Stimulated activated effector memory CD8-positive, alpha-beta T cell treated with anti-CD3 and anti-CD28 coated beads, Interleukin-12 subunit alpha, Interleukin-12 subunit beta, amount 100 ng/mL, for 72 hours (primary cell): Measurements from ENCODE around the gene EXOC2.
"Not testable (repeated sequence)": the region's sequence is repeated elsewhere in the genome, so short reads cannot be mapped to it uniquely, and the experiment has no call there.

Experiments used
- ATAC-seq: fragments of 150-1000 bp; cut with Tn5 transposase; 2 replicates; pipeline ENCODE4 v1.10.0; 2021
- DNase-seq, 2 donors: peaks; one replicate each; pipeline ENCODE4 v3.0.0; 2021 to 2022; ENCODE audit warnings: low spot score in 2 of 2
- H3K27ac Mint-ChIP-seq: one replicate; pipeline ENCODE4 v1.8.0; 2022; ENCODE audit warnings: mild to moderate bottlenecking, mixed read lengths
- H3K36me3 Mint-ChIP-seq: one replicate; pipeline ENCODE4 v1.8.0; 2022; ENCODE audit warnings: mild to moderate bottlenecking, mixed read lengths
- H3K4me1 Mint-ChIP-seq: one replicate; pipeline ENCODE4 v1.8.0; 2022; ENCODE audit warnings: mixed read lengths
- H3K4me3 Mint-ChIP-seq: one replicate; pipeline ENCODE4 v1.8.0; 2022; ENCODE audit warnings: mild to moderate bottlenecking, mixed read lengths
- H3K9me3 Mint-ChIP-seq: one replicate; pipeline ENCODE4 v1.8.0; 2022; ENCODE audit warnings: mixed read lengths

EXOC2 gene

DNA sequence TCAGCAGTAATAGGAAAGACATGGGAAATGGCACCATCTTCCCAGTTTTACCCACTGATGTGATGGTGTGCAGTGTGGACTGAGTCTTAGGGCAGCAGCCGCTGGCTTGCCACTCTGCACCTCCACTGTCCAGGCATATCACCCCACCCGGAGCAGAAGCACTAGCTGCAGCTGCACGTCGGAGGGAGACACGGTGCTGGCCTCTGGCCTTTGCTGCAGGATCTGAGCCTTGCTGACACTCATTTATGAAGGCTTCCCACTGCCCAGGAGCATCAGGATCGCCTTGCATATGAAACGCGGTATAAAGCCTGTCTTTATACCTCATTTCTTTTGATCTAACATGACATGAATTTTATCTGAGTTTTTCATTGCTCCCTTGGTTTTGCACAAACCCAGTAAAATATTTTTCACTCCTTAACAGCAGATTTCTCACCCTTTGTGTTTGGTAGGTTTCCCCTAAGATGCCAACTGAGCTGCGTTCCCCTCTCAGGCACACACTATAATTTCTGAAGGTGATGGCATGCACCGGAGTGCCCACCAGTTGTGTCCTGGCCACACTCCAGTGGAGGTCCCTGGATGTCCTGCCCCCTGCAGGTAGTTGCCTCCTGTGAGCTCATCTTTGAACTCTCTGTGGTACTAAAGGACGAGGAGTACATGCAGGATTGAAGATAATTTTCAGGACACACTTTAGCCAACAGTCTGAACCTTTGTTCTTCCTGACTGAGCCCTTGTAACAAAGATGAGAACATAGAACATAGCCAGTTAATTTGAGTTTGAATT lies 9.0 kb upstream of the EXOC2 start:
- H3K36me3 Mint-ChIP-seq = no peaks in the 10 kb centered on the region
- no peaks in the 10 kb centered on the region for H3K4me1 Mint-ChIP-seq
- no peaks in the 10 kb centered on the region for H3K9me3 Mint-ChIP-seq
- DNase-seq (no peak), ATAC-seq (no peak)
- H3K27ac Mint-ChIP-seq = no peak overlapping the region
- H3K4me3 Mint-ChIP-seq = no peak overlapping the region

DNA sequence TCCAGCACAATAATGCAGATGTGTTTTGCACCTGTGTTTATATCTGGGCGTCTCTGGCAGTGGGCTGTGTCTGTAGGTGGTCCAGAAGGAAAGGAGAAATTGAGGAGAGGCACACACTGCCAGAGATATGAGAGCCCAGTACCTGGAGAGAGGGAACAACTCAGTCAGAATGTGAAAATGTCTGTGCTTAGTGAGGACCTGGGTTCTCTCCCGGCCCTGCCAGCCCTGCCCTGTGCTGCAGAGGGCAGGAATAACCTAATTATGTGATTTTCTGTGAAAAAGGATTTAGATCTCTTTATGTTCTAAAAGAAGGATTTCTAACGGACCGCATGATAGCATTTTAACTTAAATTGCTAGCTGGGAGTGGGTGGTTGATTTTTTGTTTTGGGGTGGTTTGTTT lies 8.3 kb upstream of the EXOC2 start:
- H3K36me3 Mint-ChIP-seq = no peaks in the 10 kb centered on the region

DNA sequence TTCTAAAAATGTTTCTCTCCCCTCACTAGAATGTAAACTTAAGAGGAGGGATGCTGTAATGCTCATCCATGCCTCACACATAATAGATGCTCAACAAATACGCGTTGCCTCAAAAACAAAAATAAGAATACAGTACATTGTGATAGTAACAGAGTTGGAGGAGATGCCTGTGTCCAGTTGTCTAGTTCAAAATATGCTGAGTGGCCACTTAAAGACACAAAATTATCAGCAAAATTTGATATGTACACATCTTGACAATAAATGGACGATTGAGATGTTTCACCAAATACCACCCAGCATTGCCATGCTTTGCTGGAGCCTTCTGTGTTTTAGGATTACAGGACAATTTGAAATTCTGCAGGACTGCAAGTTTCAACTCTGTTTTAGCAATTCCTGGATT lies 7.6 kb upstream of the EXOC2 start:
- Mint-ChIP-seq H3K27ac (no peak overlapping the region), H3K4me1 (no peaks in the 10 kb centered on the region), H3K4me3 (no peak overlapping the region), H3K9me3 (no peaks in the 10 kb centered on the region), H3K36me3 (no peaks in the 10 kb centered on the region)
- no peak for ATAC-seq
- DNase-seq = no peak

More for the DNA sequence above, 8.3 kb upstream of the EXOC2 start:
- Mint-ChIP-seq H3K4me3 (no peak overlapping the region), H3K9me3 (no peaks in the 10 kb centered on the region), H3K27ac (no peak overlapping the region), H3K4me1 (no peaks in the 10 kb centered on the region)
- ATAC-seq (no peak), DNase-seq (no peak)

DNA sequence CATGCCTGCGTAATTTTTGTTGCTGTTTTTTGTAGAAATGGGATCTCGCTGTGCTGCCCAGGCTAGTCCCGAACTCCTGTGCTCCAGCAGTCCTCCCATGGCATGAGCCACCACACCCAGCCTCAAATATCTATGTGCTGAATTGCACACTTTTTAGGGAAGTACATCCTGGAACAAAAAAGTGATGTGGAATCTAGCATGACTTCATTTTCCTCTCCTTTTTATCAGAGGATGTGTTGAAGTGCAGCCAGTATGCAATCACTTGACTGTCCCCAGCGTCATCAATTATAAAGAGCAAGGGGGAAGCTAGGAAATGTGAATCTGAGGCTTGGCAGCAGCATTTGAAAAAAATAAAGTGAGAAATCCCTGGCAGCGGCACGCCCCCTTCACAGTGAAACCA lies 6.4 kb upstream of the EXOC2 start:
- Mint-ChIP-seq H3K4me1 (no peaks in the 10 kb centered on the region), H3K27ac (no peak overlapping the region)
- ATAC-seq = no peak

DNA sequence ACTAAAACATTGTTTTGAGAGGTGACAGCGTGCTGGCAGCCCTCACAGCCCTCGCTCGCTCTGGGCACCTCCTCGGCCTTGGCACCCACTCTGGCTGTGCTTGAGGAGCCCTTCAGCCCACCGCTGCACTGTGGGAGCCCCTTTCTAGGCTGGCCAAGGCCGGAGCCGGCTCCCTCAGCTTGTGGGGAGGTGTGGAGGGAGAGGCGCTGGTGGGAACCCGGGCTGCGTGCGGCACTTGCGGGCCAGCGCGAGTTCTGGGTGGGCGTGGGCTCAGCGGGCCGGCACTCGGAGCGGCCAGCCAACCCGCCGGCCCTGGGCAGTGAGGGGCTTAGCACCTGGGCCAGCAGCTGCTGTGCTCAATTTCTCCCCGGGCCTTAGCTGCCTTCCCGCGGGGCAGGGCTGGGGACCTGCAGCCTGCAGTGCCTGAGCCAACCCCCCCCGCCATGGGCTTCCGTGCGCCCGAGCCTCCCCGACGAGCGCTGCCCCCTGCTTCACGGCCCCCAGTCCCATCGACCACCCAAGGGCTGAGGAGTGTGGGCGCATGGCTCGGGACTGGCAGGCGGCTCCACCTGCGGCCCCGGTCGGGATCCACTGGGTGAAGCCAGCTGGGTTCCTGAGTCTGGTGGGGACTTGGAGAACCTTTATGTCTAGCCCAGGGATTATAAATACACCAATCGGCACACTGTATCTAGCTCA lies 1.6 kb upstream of the EXOC2 start:
- peak overlapping the region; percentile 92 for H3K4me3 Mint-ChIP-seq
- not testable (repeated sequence) for H3K9me3 Mint-ChIP-seq, ATAC-seq, H3K36me3 Mint-ChIP-seq, DNase-seq, H3K27ac Mint-ChIP-seq
- peaks cover 28% of the 10 kb centered on the region for H3K4me1 Mint-ChIP-seq

More for the DNA sequence above, 6.4 kb upstream of the EXOC2 start:
- DNase-seq = no peak
- Mint-ChIP-seq H3K36me3 (no peaks in the 10 kb centered on the region), H3K9me3 (no peaks in the 10 kb centered on the region), H3K4me3 (no peak overlapping the region)

DNA sequence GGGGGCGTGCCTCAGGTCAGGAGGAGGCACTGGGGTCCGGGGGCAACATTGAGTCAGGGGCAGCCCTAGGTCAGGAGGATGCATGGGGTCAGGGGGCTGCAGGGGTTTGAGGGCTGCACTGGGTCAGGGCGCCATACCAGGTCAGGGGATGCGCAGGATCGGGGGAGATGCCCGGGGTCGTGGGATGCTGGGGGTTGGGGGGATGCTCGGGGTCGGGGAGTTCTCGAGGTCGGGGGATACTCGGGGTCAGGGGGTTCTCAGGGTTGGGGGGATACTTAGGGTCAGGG lies 727 bp upstream of the EXOC2 start:
- DNase-seq (no peak), ATAC-seq (no peak)
- H3K36me3 Mint-ChIP-seq = peaks cover 11% of the 10 kb centered on the region
- H3K4me3 Mint-ChIP-seq = peak overlapping the region; percentile 92
- no peaks in the 10 kb centered on the region for H3K9me3 Mint-ChIP-seq
- peak overlapping the region; percentile 87 for H3K27ac Mint-ChIP-seq
- H3K4me1 Mint-ChIP-seq = peaks cover 28% of the 10 kb centered on the region

DNA sequence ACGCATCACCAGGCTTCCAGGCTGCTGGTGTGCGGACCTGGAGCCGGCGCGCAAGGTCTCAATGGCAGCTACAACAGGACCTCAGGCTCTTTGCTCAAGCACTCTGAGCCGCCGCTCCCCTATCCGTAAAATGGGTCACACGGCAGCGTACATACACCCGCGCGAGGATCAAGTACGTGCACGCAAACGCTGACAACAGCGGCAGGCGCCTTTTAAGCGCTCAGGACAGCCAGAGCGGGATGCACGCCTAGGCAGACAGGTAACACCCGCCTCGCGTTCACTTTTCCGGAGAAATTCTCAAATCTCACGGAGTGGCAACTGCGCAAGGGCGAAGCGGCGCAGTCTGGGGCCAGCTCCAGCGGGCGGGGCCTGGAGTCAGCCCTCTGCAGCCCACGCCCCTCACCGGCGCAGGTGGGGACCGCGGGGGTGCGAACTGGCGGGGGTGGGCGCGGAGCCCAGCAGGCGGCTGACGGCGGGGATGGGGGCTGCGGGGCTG lies 535 bp downstream of the EXOC2 start:
- Mint-ChIP-seq H3K36me3 (peaks cover 11% of the 10 kb centered on the region), H3K4me1 (peaks cover 28% of the 10 kb centered on the region), H3K4me3 (peak overlapping the region; percentile 92), H3K9me3 (no peaks in the 10 kb centered on the region), H3K27ac (peak overlapping the region; percentile 87)
- ATAC-seq = peak; percentile 91
- DNase-seq = peak; percentile 49 to 88

DNA sequence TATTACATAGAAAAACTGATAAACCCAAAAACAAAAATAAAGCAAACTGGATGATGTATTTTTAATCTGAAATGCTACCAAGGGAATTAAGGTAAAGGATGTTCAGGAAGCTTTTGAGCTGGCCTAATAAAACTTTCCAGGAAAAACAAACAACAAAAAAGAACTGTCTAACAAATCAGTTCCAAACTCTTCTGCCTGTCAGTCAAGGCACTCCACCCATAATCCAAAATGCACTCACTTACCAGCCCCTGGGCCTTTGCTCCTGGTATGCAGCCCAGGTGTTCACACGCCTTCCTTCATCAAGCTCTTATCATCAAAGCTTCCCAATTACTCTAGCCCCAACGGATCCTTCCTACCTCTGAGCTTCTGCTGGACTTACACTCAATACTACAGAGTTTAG lies 3.7 kb downstream of the EXOC2 start:
- no peak for ATAC-seq
- H3K4me3 Mint-ChIP-seq = no peak overlapping the region
- peaks cover 22% of the 10 kb centered on the region for H3K36me3 Mint-ChIP-seq
- H3K27ac Mint-ChIP-seq = no peak overlapping the region
- DNase-seq = no peak
- H3K4me1 Mint-ChIP-seq = peaks cover 40% of the 10 kb centered on the region
- no peaks in the 10 kb centered on the region for H3K9me3 Mint-ChIP-seq

DNA sequence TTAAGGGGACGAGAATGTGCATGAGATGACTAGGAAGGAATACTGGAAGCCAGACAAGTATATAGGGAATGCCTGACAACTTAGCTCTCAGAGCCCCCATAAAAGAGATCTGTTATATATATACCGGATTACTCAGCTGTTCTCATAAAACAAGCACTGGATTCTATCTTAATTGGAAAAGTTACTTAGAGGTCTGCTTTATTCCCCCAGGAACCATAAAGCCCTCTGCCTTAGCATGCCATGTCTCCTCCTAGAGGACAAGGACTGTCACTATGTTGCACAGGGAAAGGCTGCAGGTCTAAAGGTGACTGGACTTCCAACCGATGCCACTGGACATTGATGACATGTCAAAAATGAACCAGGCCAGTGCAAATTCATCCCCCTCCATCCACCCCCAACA lies 6.4 kb downstream of the EXOC2 start:
- ATAC-seq (no peak), DNase-seq (no peak)
- Mint-ChIP-seq H3K4me3 (no peak overlapping the region), H3K36me3 (peaks cover 18% of the 10 kb centered on the region), H3K4me1 (peaks cover 45% of the 10 kb centered on the region), H3K9me3 (no peaks in the 10 kb centered on the region), H3K27ac (no peak overlapping the region)

DNA sequence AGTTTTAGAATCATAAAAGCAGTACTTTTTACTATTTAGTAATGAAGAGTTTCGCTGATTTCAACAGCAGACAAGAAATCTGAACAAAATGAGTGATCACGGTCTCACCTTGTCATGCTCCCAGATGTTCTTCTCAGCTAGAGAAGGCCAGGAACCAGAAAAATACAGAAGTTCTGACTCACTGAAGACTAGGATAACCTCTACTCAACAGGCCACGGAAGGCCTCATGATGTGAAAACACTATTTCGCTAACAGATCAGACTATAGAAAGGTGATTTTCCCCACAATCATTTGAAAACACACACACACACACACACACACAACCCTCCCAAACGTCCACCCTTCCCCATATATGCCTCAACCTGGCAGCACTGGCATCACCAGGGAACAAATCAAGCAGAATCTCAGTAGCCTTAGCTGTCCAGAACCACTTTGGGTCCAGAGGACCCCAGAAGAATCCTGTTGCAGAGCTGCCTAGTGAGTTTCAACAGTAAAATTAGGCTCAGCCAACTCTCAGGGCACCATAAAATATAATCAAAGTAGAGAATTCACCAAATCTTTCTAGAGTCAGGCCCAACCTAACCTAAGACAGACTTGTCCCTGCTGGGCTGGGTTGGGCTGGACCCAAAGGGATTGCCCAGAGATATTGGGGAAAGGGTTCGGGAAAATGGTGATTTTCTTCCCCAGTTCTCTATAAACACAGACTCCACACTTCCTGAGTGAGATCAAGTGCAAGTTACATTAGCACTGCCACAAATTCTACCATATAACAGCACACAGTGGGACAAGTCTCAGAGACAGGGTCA lies 7.9 kb downstream of the EXOC2 start:
- ATAC-seq (peak; percentile 99), DNase-seq (peak in 1 of 2 donors; percentile 68)
- peaks cover 52% of the 10 kb centered on the region for H3K4me1 Mint-ChIP-seq
- H3K27ac Mint-ChIP-seq = peak overlapping the region; percentile 86
- H3K4me3 Mint-ChIP-seq = peak overlapping the region; percentile 56
- H3K36me3 Mint-ChIP-seq = peaks cover 17% of the 10 kb centered on the region
- no peaks in the 10 kb centered on the region for H3K9me3 Mint-ChIP-seq

DNA sequence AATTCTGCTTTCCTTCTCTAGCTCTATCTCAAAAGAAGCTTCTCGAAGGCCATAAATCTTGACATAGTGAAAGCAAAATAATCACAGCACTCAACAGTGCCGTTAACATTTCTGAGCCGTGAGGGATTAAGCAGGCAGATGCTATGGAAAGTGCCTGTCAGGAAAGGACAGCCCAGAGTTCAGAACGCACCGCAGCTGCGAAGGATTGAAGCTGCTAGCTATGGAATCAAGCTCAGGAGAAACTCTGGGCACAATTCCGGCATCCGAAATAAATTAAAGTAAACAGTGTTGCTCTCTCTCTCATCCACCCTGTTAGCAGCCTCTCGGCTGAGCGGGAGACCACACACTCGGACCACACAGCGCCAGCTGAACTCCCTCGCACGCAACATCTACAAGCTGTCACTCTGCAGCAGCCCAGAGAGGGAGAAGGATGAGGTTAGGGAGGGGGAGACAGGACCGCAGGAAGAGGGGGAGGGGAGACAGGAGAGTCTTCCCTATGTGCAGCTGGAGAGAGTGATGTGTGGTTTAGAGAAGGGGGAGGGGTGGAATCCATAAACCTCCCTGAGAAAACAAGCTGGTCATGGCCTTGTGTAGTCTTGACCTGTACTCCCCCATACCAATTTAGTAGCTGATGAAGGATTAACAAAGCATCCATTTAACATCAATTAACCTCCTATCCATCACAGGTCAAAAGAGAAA lies 9.0 kb downstream of the EXOC2 start:
- H3K4me1 Mint-ChIP-seq = peaks cover 53% of the 10 kb centered on the region
- peak overlapping the region; percentile 62 for H3K27ac Mint-ChIP-seq
- H3K4me3 Mint-ChIP-seq = peak overlapping the region; percentile 45
- H3K9me3 Mint-ChIP-seq = no peaks in the 10 kb centered on the region
- DNase-seq (no peak), ATAC-seq (no peak)
- H3K36me3 Mint-ChIP-seq = peaks cover 11% of the 10 kb centered on the region

DNA sequence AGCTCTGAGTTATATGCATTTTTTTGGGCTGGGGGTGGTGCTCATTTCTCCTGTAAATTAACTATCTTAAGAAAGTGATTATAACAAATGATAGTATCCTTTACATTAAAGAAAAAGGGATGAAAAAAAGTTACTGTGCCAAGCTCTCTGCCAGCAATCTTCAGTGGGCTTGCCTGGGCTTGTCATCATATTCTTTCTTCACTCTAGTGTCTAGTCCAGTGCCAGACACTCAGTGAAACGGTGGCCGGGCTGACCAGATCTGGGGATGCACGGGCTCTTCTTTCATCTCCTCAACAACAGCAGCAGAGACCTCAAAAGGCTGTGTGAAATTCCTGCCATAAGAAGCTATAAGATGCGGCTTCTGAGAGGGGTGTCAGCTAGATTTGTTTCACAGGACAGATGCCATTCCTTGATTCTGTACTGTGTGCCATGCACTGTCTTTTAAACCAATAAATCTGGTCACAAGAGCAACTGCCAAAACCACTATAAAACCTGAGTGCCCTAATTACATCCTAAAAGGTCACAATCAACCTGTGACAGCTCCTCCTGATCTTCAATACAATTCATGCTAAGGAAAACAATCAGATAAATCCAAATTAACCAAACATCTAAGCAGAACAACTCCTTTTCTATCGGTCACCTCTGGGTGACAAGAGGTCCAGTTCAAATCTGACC lies 12.1 kb downstream of the EXOC2 start:
- H3K27ac Mint-ChIP-seq = no peak overlapping the region
- ATAC-seq (no peak), DNase-seq (no peak)
- peaks cover 60% of the 10 kb centered on the region for H3K4me1 Mint-ChIP-seq
- no peak overlapping the region for H3K4me3 Mint-ChIP-seq
- peaks cover 11% of the 10 kb centered on the region for H3K36me3 Mint-ChIP-seq
- H3K9me3 Mint-ChIP-seq = no peaks in the 10 kb centered on the region

DNA sequence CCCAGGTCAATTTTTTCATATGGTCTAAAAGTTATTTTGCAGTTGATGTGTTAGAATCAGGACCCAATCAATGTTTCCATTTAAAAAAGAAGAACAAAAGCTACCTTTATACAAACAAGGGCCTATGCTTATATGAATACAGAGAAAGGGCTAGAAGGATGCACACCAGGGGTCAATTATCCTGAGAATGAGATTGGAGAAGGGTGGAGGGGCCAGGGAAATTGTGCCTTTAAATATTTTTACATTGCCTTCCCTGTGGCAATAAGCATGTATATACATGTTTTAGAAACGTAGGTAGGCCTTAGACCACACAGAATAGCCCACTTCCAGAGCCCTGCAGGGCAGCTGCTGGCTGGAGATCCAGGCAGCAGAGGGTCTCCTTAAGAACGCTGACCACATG lies 12.7 kb downstream of the EXOC2 start:
- Mint-ChIP-seq H3K4me1 (peaks cover 60% of the 10 kb centered on the region), H3K27ac (no peak overlapping the region), H3K4me3 (no peak overlapping the region), H3K36me3 (peaks cover 7% of the 10 kb centered on the region), H3K9me3 (no peaks in the 10 kb centered on the region)
- DNase-seq (no peak), ATAC-seq (no peak)

DNA sequence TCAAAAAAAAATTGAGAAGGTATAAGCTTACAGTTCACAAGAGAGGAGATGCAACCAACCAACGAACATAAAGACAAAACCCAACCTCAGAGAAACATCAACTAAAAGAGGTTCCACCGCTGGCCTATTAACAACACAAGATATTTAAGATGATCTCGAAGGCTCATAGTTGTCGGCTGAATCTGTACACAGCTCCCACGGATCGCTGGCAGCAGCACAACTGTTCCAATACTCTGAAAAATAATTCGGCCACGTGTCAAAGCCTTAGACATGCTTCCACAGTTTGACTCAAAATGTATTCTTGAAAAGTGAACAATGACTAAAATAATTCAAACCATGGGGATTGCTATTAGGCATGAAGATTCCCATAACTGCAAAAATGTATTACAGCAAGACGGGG lies 13.7 kb downstream of the EXOC2 start:
- H3K36me3 Mint-ChIP-seq = no peaks in the 10 kb centered on the region
- H3K4me1 Mint-ChIP-seq = peaks cover 63% of the 10 kb centered on the region
- H3K27ac Mint-ChIP-seq = peak overlapping the region; percentile 46
- H3K4me3 Mint-ChIP-seq = no peak overlapping the region
- H3K9me3 Mint-ChIP-seq = no peaks in the 10 kb centered on the region
- DNase-seq = no peak
- ATAC-seq = no peak

DNA sequence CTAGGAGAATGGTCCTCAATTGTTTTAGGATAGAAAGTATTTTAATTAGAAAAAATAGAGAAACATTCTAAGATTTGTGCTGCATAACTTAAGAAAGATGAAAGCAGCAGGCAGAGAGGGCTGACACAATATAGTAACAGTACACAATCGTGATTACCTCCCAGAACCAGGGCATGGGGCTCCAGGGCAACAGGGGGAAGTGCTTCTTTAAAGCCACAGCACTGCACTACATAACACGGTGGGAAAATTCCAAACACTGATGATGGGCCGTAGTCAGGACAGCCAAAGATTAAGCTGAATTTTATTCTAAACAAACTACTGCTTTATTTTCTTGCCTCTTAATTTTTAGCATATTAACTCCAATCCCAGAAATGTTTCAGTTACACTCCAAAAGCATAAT lies 14.4 kb downstream of the EXOC2 start:
- ATAC-seq = no peak
- DNase-seq = no peak
- Mint-ChIP-seq H3K9me3 (no peaks in the 10 kb centered on the region), H3K36me3 (no peaks in the 10 kb centered on the region), H3K4me1 (peaks cover 56% of the 10 kb centered on the region), H3K27ac (no peak overlapping the region), H3K4me3 (no peak overlapping the region)
